T1000 (cell line): ENCODE data around the gene CIC.

Experiments
- DNase-seq: peaks from one replicate; lab custom pipeline; 2025; ENCODE audit warnings: mixed read lengths; lab: John Stamatoyannopoulos, UW

The CIC gene

GRCh38 chr19:42288881-42289555 is 20.0 kb downstream of the CIC start:
- DNase-seq = no peak

GRCh38 chr19:42289556-42290041 is 20.5 kb downstream of the CIC start:
- no peak for DNase-seq

GRCh38 chr19:42290136-42290522 is 21.1 kb downstream of the CIC start:
- no peak for DNase-seq

GRCh38 chr19:42290523-42291434 is 21.7 kb downstream of the CIC start:
- no peak for DNase-seq

GRCh38 chr19:42291435-42291810 is 22.4 kb downstream of the CIC start:
- no peak for DNase-seq

- DNase-seq = no peak
Measured at GRCh38 chr19:42292042-42292960, 23.2 kb downstream of the CIC start.

- no peak for DNase-seq
Measured at GRCh38 chr19:42292963-42293362, 23.9 kb downstream of the CIC start.

- DNase-seq = no peak
Measured at GRCh38 chr19:42293540-42293939, 24.5 kb downstream of the CIC start.

- DNase-seq = no peak
Measured at GRCh38 chr19:42293948-42294347, 24.9 kb downstream of the CIC start.

GRCh38 chr19:42294471-42295137 is 25.6 kb downstream of the CIC start:
- no peak for DNase-seq

GRCh38 chr19:42295342-42295741 is 26.3 kb downstream of the CIC start:
- no peak for DNase-seq

- peak; percentile 48 for DNase-seq
Measured at GRCh38 chr19:42295831-42296525, 26.9 kb downstream of the CIC start.

- no peak for DNase-seq
Measured at GRCh38 chr19:42297039-42297438, 28.0 kb downstream of the CIC start.

GRCh38 chr19:42301646-42302203 is 32.7 kb downstream of the CIC start, which contains the start of gene PRR19:
Gene PRR19, plus strand, starts transcription at chr19:42302132. Its CDS starts 7,453 bp downstream, at chr19:42309585.
- DNase-seq = no peak

GRCh38 chr19:42303101-42303464 is 34.0 kb downstream of the CIC start:
- no peak for DNase-seq

- no peak for DNase-seq
Measured at GRCh38 chr19:42303876-42304275, 34.8 kb downstream of the CIC start.

GRCh38 chr19:42306646-42307045 is 37.6 kb downstream of the CIC start:
- DNase-seq = no peak

GRCh38 chr19:42309686-42310085 is 40.6 kb downstream of the CIC start:
- DNase-seq = no peak

- DNase-seq = no peak
Measured at GRCh38 chr19:42311657-42312056, 42.6 kb downstream of the CIC start.

- no peak for DNase-seq
Measured at GRCh38 chr19:42312370-42312769, 43.3 kb downstream of the CIC start.
